Mesenchymal stem cell (in vitro differentiated cells and primary cell): Measurements from ENCODE around the gene LRRTM4.

Experiments used
- DNase-seq: peaks from one replicate; pipeline ENCODE4 v3.0.0-alpha.2; 2013
- H2AFZ ChIP-seq: one replicate; pipeline ENCODE4 v1.6.1; 2013; ENCODE audit warnings: low read depth, mild to moderate bottlenecking, control low read depth, inconsistent platforms, low read length, moderate library complexity
- H2AK5ac ChIP-seq: 2 replicates; pipeline ENCODE4 v1.6.1; 2013; ENCODE audit warnings: low read length, moderate library complexity, mild to moderate bottlenecking, inconsistent platforms; ENCODE audit not compliant: severe bottlenecking
- H2BK120ac ChIP-seq: one replicate; pipeline ENCODE4 v1.6.1; 2013; ENCODE audit warnings: low read depth, mild to moderate bottlenecking, inconsistent platforms, low read length, moderate library complexity
- H2BK12ac ChIP-seq, 2 experiments: one replicate each; pipeline ENCODE4 v1.6.1; 2013; ENCODE audit warnings: inconsistent platforms in 2 of 2, low read length in 2 of 2, mild to moderate bottlenecking in 2 of 2, moderate library complexity in 2 of 2, control low read depth in 1 of 2
- H2BK15ac ChIP-seq: one replicate; pipeline ENCODE4 v1.6.1; 2013; ENCODE audit warnings: mild to moderate bottlenecking, low read depth, inconsistent platforms; ENCODE audit not compliant: poor library complexity, severe bottlenecking
- H2BK5ac ChIP-seq: 2 replicates; pipeline ENCODE4 v1.6.1; 2013; ENCODE audit warnings: low read depth, mild to moderate bottlenecking, low read length, control low read depth, inconsistent platforms; ENCODE audit not compliant: poor library complexity, severe bottlenecking
- H3K14ac ChIP-seq, 2 experiments: one replicate each; pipeline ENCODE4 v1.6.1; 2013; ENCODE audit warnings: inconsistent platforms in 2 of 2, low read length in 2 of 2, control low read depth in 1 of 2, mild to moderate bottlenecking in 1 of 2, moderate library complexity in 1 of 2
- H3K18ac ChIP-seq, 2 experiments: one replicate each; pipeline ENCODE4 v1.6.1; 2013; ENCODE audit warnings: inconsistent platforms in 2 of 2, low read length in 2 of 2, control low read depth in 1 of 2, low read depth in 1 of 2, mild to moderate bottlenecking in 1 of 2
- H3K23ac ChIP-seq, 2 experiments: one replicate each; pipeline ENCODE4 v1.6.1; 2013; ENCODE audit warnings: inconsistent platforms in 2 of 2, low read length in 2 of 2, mild to moderate bottlenecking in 2 of 2, moderate library complexity in 2 of 2, control low read depth in 1 of 2
- H3K27ac ChIP-seq: 2 replicates; pipeline ENCODE4 v1.5.1; 2013; ENCODE audit warnings: mild to moderate bottlenecking, moderate library complexity, low read length, control low read depth, inconsistent platforms; ENCODE audit not compliant: poor library complexity, severe bottlenecking
- H3K27me3 ChIP-seq, 2 experiments: 2 replicates each; pipeline versions ENCODE4 v1.6.1 to v1.7.0; 2013; ENCODE audit warnings: low read length in 2 of 2, mild to moderate bottlenecking in 2 of 2, moderate library complexity in 2 of 2, control low read depth in 1 of 2, inconsistent platforms in 1 of 2; ENCODE audit not compliant: control insufficient read depth in 1 of 2, insufficient read depth in 1 of 2
- H3K36me3 ChIP-seq, 2 experiments: 2 replicates each; pipeline versions ENCODE4 v1.6.1 to v1.7.0; 2013; ENCODE audit warnings: low read length in 2 of 2, control low read depth in 1 of 2, inconsistent platforms in 1 of 2, low read depth in 1 of 2, mild to moderate bottlenecking in 1 of 2; ENCODE audit not compliant: insufficient read depth in 2 of 2, control insufficient read depth in 1 of 2
- H3K4ac ChIP-seq, 2 experiments: one replicate each; pipeline ENCODE4 v1.6.1; 2013; ENCODE audit warnings: inconsistent platforms in 2 of 2, low read length in 2 of 2, mild to moderate bottlenecking in 2 of 2, moderate library complexity in 2 of 2, control low read depth in 1 of 2, low read depth in 1 of 2
- H3K4me1 ChIP-seq: 2 replicates; pipeline ENCODE4 v1.6.1; 2013; ENCODE audit warnings: low read depth, low read length, control low read depth; ENCODE audit not compliant: control insufficient read depth, insufficient read depth
- H3K4me2 ChIP-seq: 2 replicates; pipeline ENCODE4 v1.6.1; 2013; ENCODE audit warnings: low read length, mild to moderate bottlenecking, inconsistent platforms; ENCODE audit not compliant: poor library complexity, severe bottlenecking
- H3K4me3 ChIP-seq, 2 experiments: 2 replicates each; pipeline versions ENCODE4 v1.5.1 to v1.7.0; 2013; ENCODE audit warnings: low read length in 2 of 2, mild to moderate bottlenecking in 2 of 2, control low read depth in 1 of 2, low read depth in 1 of 2; ENCODE audit not compliant: insufficient read depth in 1 of 2
- H3K79me1 ChIP-seq: replicated peaks from 2 replicates; pipeline ENCODE4 v1.6.1; 2013; ENCODE audit warnings: mild to moderate bottlenecking, control low read depth, low read length, inconsistent platforms; ENCODE audit not compliant: poor library complexity, severe bottlenecking
- H3K9ac ChIP-seq: 2 replicates; pipeline ENCODE4 v1.7.0; 2013; ENCODE audit warnings: mild to moderate bottlenecking, low read length, moderate library complexity
- H3K9me3 ChIP-seq: 2 replicates; pipeline ENCODE4 v1.7.0; 2013; ENCODE audit warnings: mild to moderate bottlenecking, low read length; ENCODE audit not compliant: control insufficient read depth
- H4K8ac ChIP-seq: one replicate; pipeline ENCODE4 v1.6.1; 2013; ENCODE audit warnings: inconsistent platforms, mild to moderate bottlenecking, low read length, moderate library complexity
- H4K91ac ChIP-seq: one replicate; pipeline ENCODE4 v1.6.1; 2013; ENCODE audit warnings: mild to moderate bottlenecking, low read length, inconsistent platforms
- WGBS: methylation state at CpG from one replicate; pipeline ENCODE4 v1.1.7; 2013; ENCODE audit warnings: mixed read lengths; 5-methylcytosine and 5-hydroxymethylcytosine counted together

The LRRTM4 gene

GRCh38 chr2:77201755-77202154, 320.4 kb downstream of the LRRTM4 start:
- 88% methylated on average over 1 of the region's 2 CpGs for WGBS
- Histone ChIP-seq H3K27me3 (no peaks in the 10 kb centered on the region), H2BK120ac (no peak overlapping the region), H3K9me3 (peaks cover 7% of the 10 kb centered on the region), H3K4me1 (no peaks in the 10 kb centered on the region), H3K4me3 (no peak overlapping the region), H4K91ac (no peak overlapping the region), H2BK5ac (no peak overlapping the region), H3K36me3 (no peaks in the 10 kb centered on the region), H3K18ac (no peak overlapping the region), H3K9ac (no peak overlapping the region), H3K14ac (no peak overlapping the region), H2BK12ac (no peak overlapping the region), H3K23ac (no peak overlapping the region), H3K27ac (no peak overlapping the region), H3K79me1 (no peaks in the 10 kb centered on the region), H2BK15ac (no peak overlapping the region), H4K8ac (no peak overlapping the region), H3K4ac (no peak overlapping the region), H2AK5ac (no peak overlapping the region), H3K4me2 (no peak overlapping the region), H2AFZ (no peak overlapping the region)
- no peak for DNase-seq

GRCh38 chr2:77199411-77199810, 322.8 kb downstream of the LRRTM4 start:
- H2BK5ac ChIP-seq = no peak overlapping the region
- no peak overlapping the region for H2AK5ac ChIP-seq
- DNase-seq = peak; percentile 27

DNA sequence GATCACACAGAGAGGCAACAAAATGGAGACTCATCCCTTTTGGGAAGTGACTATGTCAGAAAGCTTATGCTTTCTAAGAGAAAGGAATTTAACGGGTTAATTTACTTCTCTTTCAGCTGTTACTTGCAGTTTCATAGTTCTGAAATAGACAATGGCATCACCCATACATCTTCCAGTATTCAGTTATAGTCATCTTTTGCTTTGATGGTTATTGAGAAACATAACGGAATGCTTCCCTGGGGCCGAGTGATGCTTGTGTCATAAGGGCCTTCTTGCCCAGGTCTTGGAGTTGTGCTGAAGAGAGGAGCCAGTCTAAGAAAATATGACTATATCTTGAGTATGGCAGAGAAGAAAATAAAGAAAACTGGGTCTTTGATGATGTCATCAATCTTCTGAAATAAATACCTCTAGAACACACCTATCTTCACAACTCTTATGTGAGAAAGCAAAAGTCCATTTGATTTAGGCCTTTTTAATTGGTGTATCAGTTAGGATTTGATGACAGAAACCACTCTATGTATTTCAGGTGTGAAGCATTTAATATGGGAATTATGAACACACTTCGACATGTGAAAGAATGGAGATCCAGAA, 328.2 kb downstream of the LRRTM4 start:
- H3K36me3 ChIP-seq = no peaks in the 10 kb centered on the region
- H3K4me1 ChIP-seq = no peaks in the 10 kb centered on the region
- no peaks in the 10 kb centered on the region for H3K27me3 ChIP-seq
- no peak overlapping the region for H3K4me2 ChIP-seq
- H4K91ac ChIP-seq = no peak overlapping the region
- no peak overlapping the region for H3K4me3 ChIP-seq
- 84% methylated on average over 3 of the region's 4 CpGs for WGBS
- H3K23ac ChIP-seq = no peak overlapping the region
- no peak overlapping the region for H4K8ac ChIP-seq
- no peak overlapping the region for H2BK120ac ChIP-seq
- H3K27ac ChIP-seq = no peak overlapping the region
- H3K18ac ChIP-seq = no peak overlapping the region
- H2AK5ac ChIP-seq = no peak overlapping the region
- no peaks in the 10 kb centered on the region for H3K79me1 ChIP-seq
- H2BK15ac ChIP-seq = no peak overlapping the region
- no peak overlapping the region for H3K9ac ChIP-seq
- DNase-seq = no peak
- peaks cover 7% of the 10 kb centered on the region for H3K9me3 ChIP-seq
- H2BK5ac ChIP-seq = no peak overlapping the region
- H2BK12ac ChIP-seq = no peak overlapping the region
- H3K14ac ChIP-seq = no peak overlapping the region
- no peak overlapping the region for H2AFZ ChIP-seq
- no peak overlapping the region for H3K4ac ChIP-seq

More at GRCh38 chr2:77199411-77199810, 322.8 kb downstream of the LRRTM4 start:
- Histone ChIP-seq H3K23ac (no peak overlapping the region), H3K18ac (no peak overlapping the region), H3K36me3 (no peaks in the 10 kb centered on the region), H2BK15ac (no peak overlapping the region), H2BK120ac (no peak overlapping the region), H3K27ac (no peak overlapping the region), H3K4me1 (no peaks in the 10 kb centered on the region), H3K9ac (no peak overlapping the region), H3K14ac (no peak overlapping the region), H2AFZ (no peak overlapping the region), H3K4me3 (no peak overlapping the region), H3K4ac (no peak overlapping the region), H3K27me3 (no peaks in the 10 kb centered on the region), H3K4me2 (no peak overlapping the region), H3K9me3 (peaks cover 4% of the 10 kb centered on the region), H2BK12ac (no peak overlapping the region), H4K8ac (no peak overlapping the region), H4K91ac (no peak overlapping the region), H3K79me1 (no peaks in the 10 kb centered on the region)

DNA sequence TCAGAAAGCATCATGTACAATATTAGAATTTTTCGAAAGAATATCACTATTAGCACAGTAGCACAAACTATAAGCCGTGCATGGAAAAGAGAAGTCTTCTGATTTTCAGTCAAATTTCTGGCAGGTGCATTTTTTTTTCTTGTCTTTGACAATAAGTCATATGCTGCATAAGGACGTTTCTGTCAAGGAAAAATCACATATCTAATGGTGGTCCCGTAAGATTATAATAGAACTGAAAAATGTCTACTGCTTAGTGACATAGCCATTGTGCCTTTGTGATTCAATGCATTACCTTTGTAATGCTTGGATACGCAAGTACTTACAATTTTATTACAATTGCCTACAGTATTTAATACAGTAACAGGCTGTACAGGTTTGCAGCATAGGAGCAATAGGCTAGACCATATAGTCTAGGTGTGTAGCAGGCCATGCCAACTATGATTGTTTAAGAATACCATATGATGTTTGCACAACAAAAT, 329.3 kb downstream of the LRRTM4 start:
- 89% methylated on average over 5 of the region's 5 CpGs for WGBS
- Histone ChIP-seq H3K4me3 (no peak overlapping the region), H3K27me3 (no peaks in the 10 kb centered on the region), H3K4ac (no peak overlapping the region), H4K91ac (no peak overlapping the region), H3K79me1 (no peaks in the 10 kb centered on the region), H2BK5ac (no peak overlapping the region), H2AK5ac (no peak overlapping the region), H3K14ac (no peak overlapping the region), H3K18ac (no peak overlapping the region), H3K27ac (no peak overlapping the region), H2BK120ac (no peak overlapping the region), H3K4me2 (no peak overlapping the region), H3K9ac (no peak overlapping the region), H4K8ac (no peak overlapping the region), H3K23ac (no peak overlapping the region), H2BK12ac (no peak overlapping the region), H3K36me3 (no peaks in the 10 kb centered on the region), H3K9me3 (peaks cover 3% of the 10 kb centered on the region), H2BK15ac (no peak overlapping the region), H3K4me1 (no peaks in the 10 kb centered on the region), H2AFZ (no peak overlapping the region)
- DNase-seq = no peak
